Gastrocnemius medialis (tissue), 4 donors: ENCODE data around the gene SLTM.

Experiments
- CTCF ChIP-seq, 5 experiments: fragments of 450-650 bp in 3 of 5; fragments of 200-600 bp in 2 of 5; sonication (generic) in 2 of 5; IDR thresholded peaks in 4 of 5; conservative IDR thresholded peaks in 1 of 5; 1 replicate in 4 of 5; 2 replicates in 1 of 5; pipeline ENCODE4 v1.5.1; 2016 to 2019; ENCODE audit warnings: antibody characterized with exemption in 5 of 5, mild to moderate bottlenecking in 3 of 5, moderate library complexity in 3 of 5
- POLR2A ChIP-seq, 2 donors: fragments of 450-650 bp; IDR thresholded peaks; one replicate each; pipeline ENCODE4 v1.6.1; 2017; ENCODE audit warnings: antibody characterized with exemption in 2 of 2, mild to moderate bottlenecking in 2 of 2, moderate library complexity in 2 of 2

GRCh38 chr15:58933281-58934113 is at the start of gene SLTM:
- TF ChIP-seq CTCF (IDR thresholded peaks at IDR 0.05 in 4 of 5, conservative IDR thresholded peaks at IDR 0.05 in 1 of 5) (peak in 4 of 5 experiments; percentile 13 to 43 (median 37)), POLR2A (IDR thresholded peaks at IDR 0.05) (peak; percentile 94 to 97)
